GM18519 (cell line): ENCODE measurements around the gene SPATA18.
"Not testable (repeated sequence)": the region's sequence is repeated elsewhere in the genome, so short reads cannot be mapped to it uniquely, and the experiment has no call there.

ENCODE experiments used
- ATAC-seq: cut with Tn5 transposase; IDR thresholded peaks from one replicate; pipeline ENCODE4 v1.9.1; 2021; ENCODE audit warnings: mild to moderate bottlenecking, moderate library complexity; ENCODE audit not compliant: unreplicated experiment, low FRiP score

The SPATA18 gene

DNA sequence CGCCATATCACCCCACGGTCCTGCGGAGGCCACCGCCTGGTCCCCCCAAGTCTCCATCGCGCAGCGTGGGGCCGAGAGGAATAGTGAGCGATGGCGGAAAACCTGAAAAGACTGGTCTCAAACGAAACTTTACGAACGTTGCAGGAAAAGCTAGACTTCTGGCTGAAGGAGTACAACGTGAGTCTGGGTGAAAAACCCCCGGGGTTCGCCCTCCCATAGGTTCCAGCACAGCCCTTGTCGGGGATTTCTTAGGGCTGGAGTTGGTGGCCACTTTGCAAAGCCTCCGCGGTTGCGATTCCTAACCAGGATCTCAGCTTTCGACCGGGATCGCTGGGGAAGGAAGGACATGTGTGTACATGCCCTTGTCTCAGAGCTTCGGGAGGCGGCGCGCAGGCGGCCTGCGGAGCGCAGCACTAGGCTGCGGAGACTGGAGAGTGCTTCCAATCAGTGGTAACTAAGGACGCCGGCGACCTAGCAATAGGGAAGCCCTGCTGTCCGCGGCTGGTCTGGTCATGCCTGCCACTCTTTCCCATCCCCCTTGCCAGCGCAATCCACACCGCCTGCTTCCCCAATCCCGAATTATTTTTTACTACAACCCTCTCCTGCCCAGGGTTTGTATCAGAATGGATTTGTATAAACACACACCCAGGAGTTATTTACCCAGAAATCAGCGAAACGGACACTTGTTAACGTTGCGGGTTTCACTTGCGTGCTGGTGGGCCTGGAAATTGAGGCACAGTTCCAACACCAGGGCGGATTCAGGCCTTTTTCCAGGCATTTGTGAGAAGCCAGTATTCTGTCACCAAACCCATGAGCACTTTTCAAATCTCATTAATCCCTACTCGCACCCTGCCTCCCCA, 741 bp downstream of the SPATA18 start:
- peak; percentile 41 for ATAC-seq

DNA sequence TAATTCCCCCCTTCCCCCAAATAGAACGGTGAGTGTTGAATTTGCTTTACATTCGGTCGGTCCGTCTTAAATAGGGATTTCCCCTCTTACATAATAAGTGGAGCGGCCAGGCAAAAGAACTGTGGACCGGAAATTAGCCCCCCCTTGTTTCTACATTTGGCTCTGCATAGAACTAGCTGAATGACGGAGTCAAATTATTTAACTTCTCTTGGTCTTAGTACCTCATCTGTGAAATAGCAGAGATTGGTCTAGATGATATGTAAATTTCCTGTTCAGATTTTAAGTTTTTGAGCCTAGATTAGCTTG, 1.3 kb downstream of the SPATA18 start:
- ATAC-seq: peak; percentile 69

DNA sequence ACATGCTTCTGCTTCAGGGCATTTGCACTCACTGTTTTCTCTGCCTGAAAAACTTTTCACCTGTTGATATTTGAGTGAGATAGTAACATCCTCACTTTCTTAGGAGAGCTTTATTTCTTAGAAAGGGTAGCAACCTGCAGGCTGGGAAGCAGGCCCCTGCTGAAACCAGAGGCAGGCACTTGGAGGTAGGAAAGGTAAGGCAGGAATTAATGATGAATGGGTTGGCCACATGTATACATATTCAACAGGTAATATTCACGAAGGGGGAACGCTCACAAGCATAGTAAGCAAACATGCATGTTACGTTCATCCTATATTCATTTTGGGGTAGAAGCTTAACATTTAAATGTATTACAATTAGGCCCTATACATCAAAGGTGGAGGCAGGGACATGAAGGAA, 3.1 kb downstream of the SPATA18 start:
- no peak for ATAC-seq

DNA sequence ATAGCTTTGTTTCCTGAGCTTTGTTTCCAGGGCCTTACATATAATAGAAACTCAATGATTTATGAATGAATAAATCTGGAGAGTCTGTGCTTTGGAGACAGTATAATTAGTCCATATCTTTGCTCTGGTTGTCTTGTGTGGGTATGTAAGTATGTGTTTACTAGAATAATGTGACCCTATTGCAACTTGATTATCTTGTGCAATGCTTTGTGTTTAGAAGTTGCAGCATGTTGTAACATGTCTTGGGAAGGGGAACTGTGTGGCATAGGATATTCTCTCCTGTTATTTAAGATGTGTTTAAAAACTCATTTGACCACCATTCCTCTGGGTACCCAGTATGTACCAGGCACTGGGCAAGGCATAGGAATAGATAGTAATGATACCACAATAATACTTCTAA, 6.1 kb downstream of the SPATA18 start:
- no peak for ATAC-seq

DNA sequence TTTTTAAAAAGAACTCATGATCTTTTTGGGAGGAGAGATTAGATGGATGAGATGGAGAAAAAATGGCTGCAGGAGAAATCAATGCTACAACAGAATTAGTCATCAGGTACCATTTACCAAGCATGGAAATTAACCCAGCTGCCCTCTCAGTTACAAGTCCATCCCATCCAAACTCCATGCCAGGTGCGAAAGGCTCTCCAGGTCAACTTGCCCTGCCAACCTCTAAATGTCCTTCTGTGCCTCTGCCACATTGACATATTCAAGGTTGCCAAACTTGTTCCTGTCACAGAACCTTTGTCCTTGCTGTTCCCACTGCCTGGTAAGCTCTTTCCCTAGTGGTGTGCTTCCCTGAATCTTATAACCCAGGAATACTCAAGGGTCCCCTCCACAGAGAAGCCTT, 7.2 kb downstream of the SPATA18 start:
- no peak for ATAC-seq

DNA sequence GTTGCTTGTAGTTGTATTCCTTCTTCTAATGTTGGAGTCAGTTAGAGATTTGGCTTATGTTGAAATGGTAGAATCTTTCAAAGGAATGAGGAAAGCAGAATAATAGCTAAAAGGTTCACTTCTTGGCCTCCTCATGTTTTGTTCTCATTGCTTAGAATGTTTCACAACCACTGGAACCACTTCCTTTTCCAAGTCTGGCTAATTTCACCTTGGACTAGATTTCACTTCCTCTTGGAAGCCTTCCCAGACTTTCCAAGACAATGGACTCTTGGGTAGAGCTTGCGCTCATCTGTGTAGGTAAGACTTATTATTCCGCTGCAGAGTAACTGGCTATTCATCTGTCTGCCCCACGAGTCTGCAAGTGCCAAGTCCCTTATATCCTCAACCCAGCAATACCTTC, 8.3 kb downstream of the SPATA18 start:
- ATAC-seq: no peak

DNA sequence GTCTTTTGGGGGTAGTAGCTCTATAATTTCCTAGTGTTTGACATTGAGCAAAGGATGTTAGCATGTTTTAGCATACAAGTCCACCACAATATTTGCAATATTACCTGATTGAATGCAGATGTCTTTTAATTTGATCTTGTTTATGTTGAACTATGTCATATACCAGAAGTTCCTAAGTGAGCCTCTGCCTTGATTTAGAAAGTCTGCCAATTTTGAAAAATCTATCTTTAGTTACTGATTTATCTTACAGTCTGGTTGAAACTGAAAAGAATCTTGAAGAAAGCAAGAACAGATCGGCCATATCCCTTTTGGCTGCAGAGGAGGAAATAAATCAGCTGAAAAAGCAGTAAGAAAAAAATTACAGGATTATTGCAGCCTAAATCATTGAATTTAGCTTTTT, 18.5 kb downstream of the SPATA18 start:
- ATAC-seq: no peak

DNA sequence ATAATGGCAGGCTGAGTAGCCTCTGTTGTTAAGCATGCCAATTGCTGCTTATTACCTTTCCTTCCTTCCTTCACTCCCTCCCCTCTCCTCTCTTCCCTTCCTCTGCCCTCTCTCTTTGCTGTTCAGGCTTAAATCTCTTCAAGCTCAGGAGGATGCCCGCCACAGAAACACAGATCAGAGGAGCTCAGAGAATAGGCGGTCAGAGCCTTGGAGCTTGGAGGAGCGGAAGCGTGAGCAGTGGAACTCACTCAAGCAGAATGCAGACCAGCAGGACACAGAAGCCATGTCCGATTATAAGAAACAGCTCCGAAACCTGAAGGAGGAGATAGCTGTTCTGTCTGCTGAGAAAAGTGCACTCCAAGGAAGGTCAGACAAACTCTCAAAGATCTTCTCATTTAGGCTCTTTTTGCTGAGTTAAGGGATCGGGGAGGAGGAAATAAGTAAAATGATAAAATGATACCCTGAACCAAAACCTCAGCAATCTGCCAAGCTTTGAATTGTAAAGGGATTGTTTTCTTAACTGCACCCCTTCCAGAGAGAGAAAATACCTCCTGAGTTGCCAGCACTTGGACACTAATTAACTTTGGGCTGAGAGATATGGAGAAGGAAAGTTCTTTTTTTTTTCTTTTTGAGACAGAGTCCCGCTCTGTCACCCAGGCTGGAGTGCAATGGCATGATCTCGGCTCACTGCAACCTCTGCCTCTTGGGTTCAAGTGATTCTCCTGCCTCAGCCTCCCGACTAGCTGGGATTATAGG, 20.9 kb downstream of the SPATA18 start:
- ATAC-seq: no peak

DNA sequence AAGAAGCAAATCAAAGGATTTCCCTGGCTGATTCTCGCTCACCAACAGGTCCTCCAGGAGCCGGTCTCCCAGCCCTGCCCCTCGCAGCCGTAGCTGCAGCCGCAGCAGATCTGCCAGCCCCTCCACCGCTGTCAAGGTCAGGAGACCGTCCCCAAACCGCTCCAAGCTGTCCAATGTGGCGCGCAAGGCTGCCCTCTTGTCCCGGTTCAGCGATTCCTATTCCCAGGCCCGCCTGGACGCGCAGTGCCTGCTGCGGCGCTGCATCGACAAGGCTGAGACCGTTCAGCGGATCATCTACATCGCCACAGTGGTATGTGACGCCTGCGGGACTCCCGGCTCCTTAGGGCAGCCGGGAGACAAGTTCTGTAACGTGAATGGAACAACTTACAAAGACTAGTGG, 25.6 kb downstream of the SPATA18 start:
- no peak for ATAC-seq

DNA sequence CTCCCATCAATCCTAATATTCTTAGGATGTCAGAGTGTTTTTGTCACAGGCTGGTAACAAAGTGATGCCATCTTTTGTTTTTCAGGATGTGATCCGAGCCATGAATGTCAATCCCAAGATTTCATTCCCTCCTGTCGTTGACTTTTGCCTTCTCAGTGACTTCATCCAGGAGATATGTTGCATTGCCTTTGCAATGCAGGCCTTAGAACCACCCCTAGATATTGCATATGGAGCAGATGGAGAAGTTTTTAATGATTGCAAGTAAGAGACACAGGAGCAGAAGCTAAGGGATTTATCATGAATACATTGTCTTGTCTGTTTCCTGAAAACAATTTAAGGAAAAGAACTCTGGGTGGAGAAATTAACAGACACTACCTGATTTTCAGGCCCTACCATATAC, 28.6 kb downstream of the SPATA18 start:
- ATAC-seq: no peak

DNA sequence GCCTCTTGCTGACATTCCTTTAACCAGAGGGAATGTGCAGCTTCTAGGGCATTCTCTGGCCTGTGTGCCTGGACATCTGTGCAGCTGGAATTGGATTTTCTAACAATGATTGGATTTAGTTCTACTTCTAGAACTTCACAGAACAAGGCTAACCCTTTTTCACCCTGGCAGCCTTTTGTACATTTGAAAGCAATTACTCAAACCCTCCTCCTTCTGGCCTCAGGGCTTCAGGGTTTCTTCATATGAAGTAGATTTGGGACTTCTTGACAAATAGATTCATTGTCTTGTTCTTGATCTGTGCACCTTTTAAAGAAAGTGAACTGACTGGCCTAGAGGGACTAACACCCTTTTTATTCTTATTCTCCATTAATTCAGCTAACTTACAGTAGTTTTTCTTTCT, 30.1 kb downstream of the SPATA18 start:
- no peak for ATAC-seq

DNA sequence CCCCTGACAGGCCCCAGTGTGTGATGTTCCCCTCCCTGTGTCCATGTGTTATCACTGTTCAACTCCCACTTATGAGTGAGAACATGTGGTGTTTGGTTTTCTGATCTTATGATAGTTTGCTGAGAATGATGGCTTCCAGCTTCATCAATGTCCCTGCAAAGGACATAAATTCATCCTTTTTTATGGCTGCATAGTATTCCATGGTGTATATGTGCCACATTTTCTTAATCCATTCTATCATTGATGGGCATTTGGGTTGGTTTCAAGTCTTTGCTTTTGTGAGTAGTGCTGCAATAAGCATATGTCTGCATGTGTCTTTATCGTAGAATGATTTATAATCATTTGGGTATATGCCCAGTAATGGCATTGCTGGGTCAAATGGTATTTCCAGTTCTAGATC, 35.3 kb downstream of the SPATA18 start:
- ATAC-seq: not testable (repeated sequence)

DNA sequence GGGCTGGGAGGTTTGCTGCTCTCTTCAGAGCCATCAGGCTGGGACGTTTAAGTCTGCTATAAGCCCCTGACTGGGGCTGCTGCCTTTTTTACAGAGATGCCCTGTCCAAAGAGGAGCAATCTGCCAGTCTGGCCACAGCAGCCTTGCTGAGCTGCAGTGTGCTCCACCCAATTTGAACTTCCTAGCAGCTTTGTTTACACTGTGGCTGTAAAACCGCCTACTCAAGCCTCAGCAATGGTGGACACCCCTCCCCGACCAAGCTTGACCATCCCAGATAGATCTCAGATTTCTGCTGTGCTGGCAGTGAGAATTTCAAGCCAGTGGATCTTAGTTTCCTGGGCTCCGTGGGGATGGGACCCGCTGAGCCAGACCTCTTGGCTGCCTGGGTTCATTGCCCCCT, 40.7 kb downstream of the SPATA18 start:
- no peak for ATAC-seq

DNA sequence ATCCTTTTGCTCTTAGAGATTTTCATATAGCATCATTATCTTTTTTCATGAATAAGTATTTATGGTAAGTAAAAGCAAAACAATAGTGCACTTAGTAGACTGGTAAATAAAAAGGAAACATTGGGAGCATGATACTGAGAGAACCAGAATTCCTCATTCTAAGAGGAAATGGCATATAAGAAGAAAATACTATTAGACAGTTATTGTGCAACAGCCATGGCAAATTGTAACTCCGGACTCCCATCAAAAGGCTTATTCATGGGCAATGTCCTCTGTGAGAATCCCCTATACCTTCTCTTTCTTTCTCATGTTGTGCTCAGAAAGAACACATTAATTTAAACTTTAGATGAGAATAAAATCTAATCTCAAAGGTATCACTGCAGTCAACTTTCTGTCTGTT, 42.4 kb downstream of the SPATA18 start:
- ATAC-seq: no peak

DNA sequence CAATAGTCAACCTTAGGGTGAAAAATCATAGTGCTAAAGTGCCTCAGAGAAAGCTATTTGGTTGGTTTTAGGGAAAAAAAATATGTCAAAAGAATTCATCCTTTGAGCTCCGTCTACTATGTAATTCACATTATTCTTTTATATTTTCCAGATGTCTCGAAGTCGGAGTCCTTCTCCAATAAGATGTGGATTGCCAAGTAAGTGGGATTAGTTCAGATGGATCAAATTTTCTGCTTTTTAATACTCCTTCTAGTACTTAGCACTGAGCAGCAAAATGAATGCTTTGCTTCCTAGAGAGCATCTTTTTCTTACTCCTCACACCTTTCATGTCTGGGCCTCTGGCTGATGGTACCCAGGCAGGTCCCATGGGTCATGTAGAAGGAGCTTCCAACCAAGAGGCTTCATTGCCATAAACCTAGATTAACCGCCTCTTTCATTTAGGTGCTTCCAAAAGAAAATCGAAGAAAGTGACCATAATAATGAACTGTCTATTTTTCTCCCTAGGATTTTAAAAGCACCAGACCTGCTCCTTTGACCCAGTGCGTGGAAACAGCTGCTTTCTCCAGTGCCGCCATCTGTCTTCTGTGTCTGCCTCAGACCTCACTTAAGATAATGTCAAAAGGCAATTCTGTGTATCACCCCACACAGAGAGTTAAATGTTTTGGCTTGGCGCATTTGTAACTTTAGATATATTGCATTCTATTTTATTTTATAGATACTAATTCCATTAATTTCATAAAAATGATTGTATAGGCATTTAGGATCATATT, 43.5 kb downstream of the SPATA18 start:
- ATAC-seq: no peak

DNA sequence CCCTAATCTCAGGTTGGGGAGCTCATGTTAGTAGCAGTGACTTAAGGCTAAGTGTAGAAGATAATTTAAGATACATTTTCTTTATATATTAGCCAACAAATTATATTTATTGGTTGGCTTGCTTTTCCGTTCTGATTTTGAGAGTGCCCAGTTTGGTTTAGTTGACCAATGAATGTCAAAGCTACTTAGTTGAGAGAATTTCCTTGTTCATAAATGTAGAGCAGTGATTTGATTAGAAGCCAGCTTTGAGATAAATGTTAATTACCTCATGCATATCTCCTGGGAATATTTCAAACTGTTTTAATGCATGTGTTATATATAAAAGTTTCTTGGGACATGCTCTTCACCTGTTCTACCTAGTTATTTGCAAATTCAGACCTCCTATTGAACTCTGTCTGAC, 44.3 kb downstream of the SPATA18 start:
- ATAC-seq: no peak

DNA sequence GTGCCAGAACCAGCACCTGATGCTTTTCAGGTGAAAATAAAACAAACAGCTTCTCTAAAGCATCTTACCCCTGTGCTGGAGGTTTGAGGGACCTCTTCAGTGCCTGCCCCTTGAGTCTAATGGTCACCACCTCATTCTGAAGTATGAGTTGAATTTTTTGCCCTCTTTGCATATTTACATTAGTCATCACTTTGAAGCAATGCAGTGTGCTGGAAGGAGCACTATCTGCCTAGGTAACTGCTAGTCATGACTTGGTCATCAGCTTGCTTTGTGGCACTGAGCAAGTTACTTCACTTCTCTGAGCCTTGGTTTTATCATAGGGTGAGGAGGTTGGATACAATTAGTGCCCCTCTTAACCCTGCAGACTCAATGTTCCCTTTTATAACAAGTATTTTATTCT, 44.9 kb downstream of the SPATA18 start:
- ATAC-seq: no peak

DNA sequence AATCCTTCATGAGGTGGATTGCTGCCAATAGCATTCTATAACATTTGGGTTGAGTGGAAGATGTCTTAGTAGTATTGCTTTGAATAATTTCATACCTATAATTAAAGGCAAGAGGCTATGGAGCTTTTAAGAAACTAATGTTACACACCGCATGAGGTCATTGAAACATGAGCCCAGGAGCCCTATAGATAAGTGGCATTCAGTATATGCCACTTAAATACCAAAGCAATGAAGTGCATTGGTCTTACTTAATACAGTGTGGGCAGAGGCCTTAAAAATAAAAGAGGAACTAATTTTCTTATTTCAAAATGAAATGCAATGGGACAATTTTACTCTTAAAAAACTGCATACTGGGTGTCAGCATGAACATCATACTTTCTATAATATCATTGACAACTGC, 47.5 kb downstream of the SPATA18 start:
- no peak for ATAC-seq

DNA sequence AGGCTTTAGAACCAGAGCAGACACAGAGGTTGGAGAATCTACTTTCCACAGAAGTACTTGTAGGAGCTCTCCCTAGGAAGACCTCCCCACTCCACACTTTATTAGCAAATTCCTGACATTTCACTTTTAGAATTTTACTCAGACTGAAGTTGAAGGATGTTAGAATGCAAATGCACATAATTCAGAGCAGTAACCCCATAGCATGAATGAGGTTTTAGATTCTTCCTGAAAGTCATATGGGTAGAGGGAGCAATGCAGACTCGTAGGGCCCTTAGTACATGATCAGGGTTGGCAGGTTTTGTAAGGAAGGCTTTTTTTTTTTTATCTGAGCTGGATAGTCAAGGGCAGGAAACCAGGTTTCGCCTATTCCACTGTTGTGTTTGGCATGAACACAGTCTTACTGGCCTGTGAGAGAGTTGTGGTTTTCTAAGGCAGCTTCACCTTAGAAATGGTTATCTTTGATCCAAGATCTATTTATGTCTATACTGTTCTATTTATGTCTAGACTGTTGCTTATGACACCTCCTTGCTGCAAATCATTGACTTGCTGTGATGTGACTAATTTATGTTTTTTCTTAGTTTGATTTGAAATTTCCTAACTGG, 48.9 kb downstream of the SPATA18 start:
- no peak for ATAC-seq

DNA sequence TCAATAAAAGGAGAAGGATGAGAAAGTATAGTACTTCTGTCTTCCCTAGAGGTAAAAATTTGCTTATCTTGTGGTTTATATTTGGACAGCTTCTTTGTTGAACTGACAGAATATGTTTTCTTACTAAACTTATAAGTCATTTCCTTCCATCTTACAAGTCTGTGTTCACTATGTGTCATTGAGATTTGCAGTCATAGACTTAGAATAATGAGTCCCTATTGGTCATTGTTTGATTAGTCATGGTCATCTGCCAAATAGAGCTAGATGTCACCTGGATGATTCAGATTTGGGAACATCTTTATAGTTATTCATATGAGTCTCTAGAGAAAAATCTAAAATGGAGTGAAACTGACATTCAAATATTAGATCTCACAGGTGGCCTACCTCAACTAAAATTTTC, 51.5 kb downstream of the SPATA18 start:
- no peak for ATAC-seq

DNA sequence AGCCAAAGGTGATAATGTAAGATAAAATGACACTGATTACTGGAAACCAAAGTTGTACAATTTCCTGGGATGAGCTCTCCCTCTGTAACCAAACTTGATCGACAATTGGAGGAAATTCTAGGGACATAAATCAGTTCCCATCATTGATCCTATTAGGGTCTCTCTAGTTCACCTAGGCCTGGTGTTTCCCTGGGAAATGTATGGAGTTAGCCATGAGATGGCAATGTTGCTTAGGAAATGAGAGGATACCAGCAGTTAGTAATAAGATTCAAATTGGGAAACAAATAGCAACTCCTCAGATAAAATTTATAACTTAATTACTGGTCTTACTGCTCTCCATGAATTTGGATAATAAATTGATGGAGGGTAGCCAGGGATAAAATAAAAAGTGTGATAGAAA, 52.2 kb downstream of the SPATA18 start:
- ATAC-seq: no peak
